Caco-2 (cell line): ENCODE measurements around the gene UGT1A1. TPM values are rescaled to one million over a fixed set of nuclear protein-coding genes. Genes with fewer than 3 reads are reported as not detected.
A peak's percentile ranks its signal among the peaks of the same experiment; 100 is the strongest.
"Not testable (repeated sequence)": the region's sequence is repeated elsewhere in the genome, so short reads cannot be mapped to it uniquely, and the experiment has no call there.

Experiments used
- BruUV-seq: library from RNA; stranded (reverse); fragments of 400-500 nt; replicated peaks from 2 replicates; lab custom pipeline; 2021; lab: Mats Ljungman, UMichigan
- CTCF ChIA-PET: fragments of 300-600 bp; sonication (Branson Sonifier 250); formaldehyde crosslinking; loops from one replicate; lab custom pipeline; 2022; ENCODE audit warnings: antibody characterized with exemption; lab: Charles Lee
- POLR2A ChIA-PET: fragments of 300-600 bp; sonication (Branson Sonifier 250); formaldehyde crosslinking; loops from one replicate; lab custom pipeline; 2022; ENCODE audit warnings: antibody characterized with exemption; lab: Charles Lee
- DNase-seq, 2 experiments: peaks; one replicate each; pipeline versions ENCODE4 v3.0.0 to v3.0.0-alpha.2; 2020 to 2022
- H3K27me3 ChIP-seq: replicated peaks from 2 replicates; pipeline ENCODE4 v1.6.0; 2011; ENCODE audit warnings: low read length; ENCODE audit not compliant: control insufficient read depth, insufficient read depth
- H3K36me3 ChIP-seq: 2 replicates; pipeline ENCODE4 v1.5.1; 2011; ENCODE audit warnings: low read length; ENCODE audit not compliant: control insufficient read depth, insufficient read depth
- H3K4me1 ChIP-seq: fragments of 250-450 bp; sonication (Bioruptor Pico); 2 replicates; pipeline ENCODE4 v1.5.1; 2020; ENCODE audit warnings: mild to moderate bottlenecking
- H3K4me3 ChIP-seq: 2 replicates; pipeline ENCODE4 v1.5.1; 2011; ENCODE audit warnings: low read depth, mild to moderate bottlenecking, control low read depth, low read length
- H3K9me3 ChIP-seq: fragments of 250-450 bp; sonication (Bioruptor Pico); 2 replicates; pipeline ENCODE4 v1.5.1; 2020; ENCODE audit warnings: mild to moderate bottlenecking, moderate library complexity
- H3K27ac Mint-ChIP-seq: one replicate; pipeline ENCODE4 v1.8.0; 2022; ENCODE audit warnings: mixed read lengths; ENCODE audit not compliant: unreplicated experiment
- H3K27me3 Mint-ChIP-seq: one replicate; pipeline ENCODE4 v1.8.0; 2022; ENCODE audit warnings: mixed read lengths; ENCODE audit not compliant: insufficient read depth, unreplicated experiment
- H3K36me3 Mint-ChIP-seq: one replicate; pipeline ENCODE4 v1.8.0; 2022; ENCODE audit warnings: mild to moderate bottlenecking, mixed read lengths; ENCODE audit not compliant: insufficient read depth, unreplicated experiment
- H3K4me1 Mint-ChIP-seq: one replicate; pipeline ENCODE4 v1.8.0; 2022; ENCODE audit warnings: low read depth, mixed read lengths; ENCODE audit not compliant: unreplicated experiment
- H3K4me3 Mint-ChIP-seq: one replicate; pipeline ENCODE4 v1.8.0; 2022; ENCODE audit warnings: mild to moderate bottlenecking, moderate library complexity, mixed read lengths; ENCODE audit not compliant: unreplicated experiment
- H3K9me3 Mint-ChIP-seq: one replicate; pipeline ENCODE4 v1.8.0; 2022; ENCODE audit warnings: mixed read lengths; ENCODE audit not compliant: unreplicated experiment
- intact Hi-C: fragments of 100-400 bp; cut with micrococcal nuclease; formaldehyde crosslinking; loops from one replicate; pipeline ENCODE4 v1.10.0; 2022; ENCODE audit not compliant: unreplicated experiment
- total RNA-seq: library from RNA; stranded (reverse); gene quantifications from 2 replicates; pipeline ENCODE4 v1.2.3, GENCODE V29; 2022
- TF ChIP-seq, protein P1 (sequence below), 2 experiments: fragments of 200-600 bp in 1 of 2; IDR thresholded peaks; 1 replicate in 1 of 2; 2 replicates in 1 of 2; pipeline versions ENCODE4 v1.5.1 to v1.8.0; 2011 to 2022; ENCODE audit warnings: antibody characterized with exemption in 1 of 2, control low read depth in 1 of 2, inconsistent platforms in 1 of 2, low read depth in 1 of 2, low read length in 1 of 2, mild to moderate bottlenecking in 1 of 2, moderate library complexity in 1 of 2; ENCODE audit not compliant: insufficient read depth in 1 of 2, severe bottlenecking in 1 of 2, unreplicated experiment in 1 of 2

Gene UGT1A1
- total RNA-seq, 1 experiment from 2014 or later, result 3.0 TPM

DNA sequence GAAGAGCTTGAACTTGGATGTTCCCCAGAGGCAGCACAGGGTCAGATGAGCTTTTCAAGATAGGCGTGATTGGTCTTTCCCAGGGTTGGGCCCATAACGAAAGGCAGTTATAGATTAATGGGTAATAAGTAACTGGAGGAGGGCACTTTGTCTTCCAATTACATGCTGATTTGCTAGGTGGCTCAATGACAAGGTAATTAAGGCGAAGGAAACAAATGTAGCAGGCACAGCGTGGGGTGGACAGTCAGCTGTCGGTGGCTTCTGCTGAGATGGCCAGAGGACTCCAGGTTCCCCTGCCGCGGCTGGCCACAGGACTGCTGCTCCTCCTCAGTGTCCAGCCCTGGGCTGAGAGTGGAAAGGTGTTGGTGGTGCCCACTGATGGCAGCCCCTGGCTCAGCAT is 41.5 kb upstream of the UGT1A1 start, which contains the start of gene UGT1A4:
TSS of gene UGT1A4 (plus strand) at position 185 of the 400 bp plus-strand sequence. CDS start at position 270, 85 bp downstream.
- no peaks in the 10 kb centered on the region for H3K27me3 Mint-ChIP-seq
- BruUV-seq, result no TSS peak
- TF ChIP-seq, protein P1, sequence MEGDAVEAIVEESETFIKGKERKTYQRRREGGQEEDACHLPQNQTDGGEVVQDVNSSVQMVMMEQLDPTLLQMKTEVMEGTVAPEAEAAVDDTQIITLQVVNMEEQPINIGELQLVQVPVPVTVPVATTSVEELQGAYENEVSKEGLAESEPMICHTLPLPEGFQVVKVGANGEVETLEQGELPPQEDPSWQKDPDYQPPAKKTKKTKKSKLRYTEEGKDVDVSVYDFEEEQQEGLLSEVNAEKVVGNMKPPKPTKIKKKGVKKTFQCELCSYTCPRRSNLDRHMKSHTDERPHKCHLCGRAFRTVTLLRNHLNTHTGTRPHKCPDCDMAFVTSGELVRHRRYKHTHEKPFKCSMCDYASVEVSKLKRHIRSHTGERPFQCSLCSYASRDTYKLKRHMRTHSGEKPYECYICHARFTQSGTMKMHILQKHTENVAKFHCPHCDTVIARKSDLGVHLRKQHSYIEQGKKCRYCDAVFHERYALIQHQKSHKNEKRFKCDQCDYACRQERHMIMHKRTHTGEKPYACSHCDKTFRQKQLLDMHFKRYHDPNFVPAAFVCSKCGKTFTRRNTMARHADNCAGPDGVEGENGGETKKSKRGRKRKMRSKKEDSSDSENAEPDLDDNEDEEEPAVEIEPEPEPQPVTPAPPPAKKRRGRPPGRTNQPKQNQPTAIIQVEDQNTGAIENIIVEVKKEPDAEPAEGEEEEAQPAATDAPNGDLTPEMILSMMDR (IDR thresholded peaks at IDR 0.05; ENCODE audit: insufficient read depth in 1 of 2, low read depth in 1 of 2, low read length in 1 of 2, severe bottlenecking in 1 of 2, unreplicated experiment in 1 of 2), result no peak
- no peak within 1 kb of the TSS for H3K4me3 Mint-ChIP-seq
- intact Hi-C loops, result no loop called here
- POLR2A ChIA-PET, result no interaction called here
- no peak within 1 kb of the TSS for H3K27ac Mint-ChIP-seq
- CTCF ChIA-PET, result no interaction called here
- Histone ChIP-seq H3K4me1 (no peaks in the 10 kb centered on the region), H3K36me3 (no peaks in the 10 kb centered on the region), H3K9me3 (no peaks in the 10 kb centered on the region), H3K4me3 (no peak within 1 kb of the TSS), H3K27me3 (no peaks in the 10 kb centered on the region)
- H3K9me3 Mint-ChIP-seq, result no peaks in the 10 kb centered on the region
- peaks cover 7% of the 10 kb centered on the region for H3K36me3 Mint-ChIP-seq
- H3K4me1 Mint-ChIP-seq, result no peaks in the 10 kb centered on the region
- DNase-seq, result no peak

DNA sequence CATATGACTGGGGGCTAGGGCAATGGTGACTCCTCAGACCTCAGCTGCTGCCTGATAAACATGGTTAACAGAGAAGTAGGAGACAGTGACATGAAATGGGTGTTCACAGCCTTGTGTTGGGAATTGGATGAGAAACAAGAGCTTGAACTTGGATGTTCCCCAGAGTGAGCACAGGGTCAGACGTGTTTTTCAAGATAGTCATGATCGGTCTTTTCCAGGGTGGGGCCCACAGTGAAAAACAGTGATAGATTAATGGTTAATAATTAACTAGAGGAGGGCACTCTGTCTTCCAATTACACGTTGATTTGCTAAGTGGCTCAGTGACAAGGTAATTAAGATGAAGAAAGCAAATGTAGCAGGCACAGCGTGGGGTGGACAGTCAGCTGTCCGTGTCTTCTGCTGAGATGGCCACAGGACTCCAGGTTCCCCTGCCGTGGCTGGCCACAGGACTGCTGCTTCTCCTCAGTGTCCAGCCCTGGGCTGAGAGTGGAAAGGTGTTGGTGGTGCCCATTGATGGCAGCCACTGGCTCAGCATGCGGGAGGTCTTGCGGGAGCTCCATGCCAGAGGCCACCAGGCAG is 31.3 kb upstream of the UGT1A1 start, which contains the start of gene UGT1A3:
TSS of gene UGT1A3 (plus strand) at position 320 of the 579 bp plus-strand sequence. CDS start at position 405, 85 bp downstream.
- ChIA-PET POLR2A (no interaction called here), CTCF (no interaction called here)
- TF ChIP-seq, protein P1 (IDR thresholded peaks at IDR 0.05; ENCODE audit: insufficient read depth in 1 of 2, low read depth in 1 of 2, low read length in 1 of 2, severe bottlenecking in 1 of 2, unreplicated experiment in 1 of 2), result no peak
- peaks cover 6% of the 10 kb centered on the region for H3K36me3 Mint-ChIP-seq
- H3K4me3 ChIP-seq, result no peak within 1 kb of the TSS
- no peaks in the 10 kb centered on the region for H3K27me3 Mint-ChIP-seq
- H3K4me1 ChIP-seq, result no peaks in the 10 kb centered on the region
- no peaks in the 10 kb centered on the region for H3K27me3 ChIP-seq
- DNase-seq, result no peak
- no TSS peak for BruUV-seq
- H3K9me3 ChIP-seq, result no peaks in the 10 kb centered on the region
- no peaks in the 10 kb centered on the region for H3K9me3 Mint-ChIP-seq
- H3K4me3 Mint-ChIP-seq, result no peak within 1 kb of the TSS
- no peaks in the 10 kb centered on the region for H3K36me3 ChIP-seq
- intact Hi-C loops, result no loop called here
- H3K27ac Mint-ChIP-seq, result peak within 1 kb of the TSS; percentile 34
- H3K4me1 Mint-ChIP-seq, result peaks cover 6% of the 10 kb centered on the region

DNA sequence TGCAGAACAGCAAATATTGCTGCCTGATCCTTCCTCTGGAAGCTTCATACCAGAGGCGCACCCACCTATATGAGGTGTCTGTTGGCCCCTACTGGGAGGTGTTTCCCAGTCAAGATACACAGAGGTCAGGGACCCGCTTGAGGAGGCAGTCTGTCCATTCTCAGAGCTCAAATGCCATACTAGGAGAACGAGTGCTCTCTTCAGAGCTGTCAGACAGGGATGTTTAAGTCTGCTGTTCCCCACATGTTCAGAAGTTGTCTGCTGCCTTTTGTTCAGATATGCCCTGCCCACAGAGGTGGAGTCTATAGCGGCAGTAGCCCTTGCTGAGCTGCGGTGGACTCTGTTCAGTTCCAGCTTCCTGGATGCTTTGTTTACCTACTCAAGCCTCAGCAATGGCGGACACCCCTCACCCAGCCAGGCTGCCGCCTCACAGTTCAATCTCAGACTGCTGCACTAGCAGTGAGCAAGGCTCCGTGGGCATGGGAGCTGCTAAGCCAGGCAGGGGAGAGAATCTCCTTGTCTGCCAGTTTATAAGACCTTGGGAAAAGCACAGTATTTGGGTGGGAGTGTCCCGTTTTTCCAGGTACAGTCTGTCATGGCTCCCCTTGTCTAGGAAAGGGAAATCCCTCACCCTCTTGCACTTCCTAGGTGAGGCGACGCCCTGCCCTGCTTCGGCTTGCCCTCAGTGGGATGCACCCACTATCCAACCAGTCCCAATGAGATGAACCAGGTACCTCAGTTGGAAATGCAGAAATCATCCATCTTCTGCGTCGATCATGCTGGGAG is 23.0 kb upstream of the UGT1A1 start:
- POLR2A ChIA-PET, H3K4me3 ChIP-seq, H3K4me3 Mint-ChIP-seq, H3K27ac Mint-ChIP-seq, CTCF ChIA-PET, H3K27me3 Mint-ChIP-seq, H3K4me1 ChIP-seq, H3K9me3 ChIP-seq, H3K27me3 ChIP-seq, BruUV-seq, DNase-seq, intact Hi-C loops, H3K36me3 ChIP-seq: not testable (repeated sequence)
- Mint-ChIP-seq H3K4me1 (peaks cover 22% of the 10 kb centered on the region), H3K9me3 (peaks cover 15% of the 10 kb centered on the region), H3K36me3 (peaks cover 19% of the 10 kb centered on the region)
